Measurements from ENCODE around the gene TP53AIP1. TPM values are rescaled to one million over a fixed set of nuclear protein-coding genes. Genes with fewer than 3 reads are reported as not detected.

The TP53AIP1 gene
- total RNA-seq, 1 donor from 2014 or later = 0.17 TPM

DNA sequence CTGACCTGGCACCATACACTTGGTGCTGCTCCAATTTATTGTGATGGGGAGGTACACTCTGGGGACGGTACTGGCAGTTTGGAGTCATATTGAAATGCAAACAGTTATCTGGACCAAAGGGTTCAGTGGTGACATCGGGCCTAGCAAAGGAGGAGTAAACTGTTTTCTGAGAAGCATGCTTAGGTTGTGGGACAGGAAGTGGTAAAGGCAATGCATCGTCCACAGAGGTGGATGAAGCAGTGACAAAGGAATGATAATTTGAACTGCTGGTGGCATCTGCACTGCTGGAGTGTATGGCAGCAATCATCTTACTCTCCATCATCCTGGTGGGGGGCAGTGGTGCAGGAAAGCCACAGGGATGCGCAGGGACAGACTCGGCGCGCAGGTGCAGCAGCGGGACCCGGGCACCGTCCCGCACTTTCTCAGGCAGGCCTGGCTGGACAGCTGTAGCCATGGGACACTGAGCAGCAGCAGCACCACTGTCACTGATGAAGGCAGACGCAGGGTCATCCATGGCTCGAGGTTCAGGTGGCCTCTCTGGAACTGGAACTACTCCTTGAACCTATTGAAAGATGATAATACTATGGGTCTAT lies 28.0 kb upstream of the TP53AIP1 start:
- H3K27ac Mint-ChIP-seq (ENCODE audit: unreplicated experiment) = no peak overlapping the region
- no peaks in the 10 kb centered on the region for H3K9me3 Mint-ChIP-seq (ENCODE audit: low read depth)
- no peak for TF ChIP-seq CTCF (IDR thresholded peaks at IDR 0.05)
- DNase-seq (ENCODE audit: low spot score) = no peak
- H3K27me3 Mint-ChIP-seq (ENCODE audit: low read depth) = no peaks in the 10 kb centered on the region
- H3K4me1 Mint-ChIP-seq (ENCODE audit: low read depth) = no peaks in the 10 kb centered on the region
- H3K36me3 Mint-ChIP-seq (ENCODE audit: low read depth) = peaks cover 40% of the 10 kb centered on the region
- no peak overlapping the region for H3K4me3 Mint-ChIP-seq (ENCODE audit: unreplicated experiment)

DNA sequence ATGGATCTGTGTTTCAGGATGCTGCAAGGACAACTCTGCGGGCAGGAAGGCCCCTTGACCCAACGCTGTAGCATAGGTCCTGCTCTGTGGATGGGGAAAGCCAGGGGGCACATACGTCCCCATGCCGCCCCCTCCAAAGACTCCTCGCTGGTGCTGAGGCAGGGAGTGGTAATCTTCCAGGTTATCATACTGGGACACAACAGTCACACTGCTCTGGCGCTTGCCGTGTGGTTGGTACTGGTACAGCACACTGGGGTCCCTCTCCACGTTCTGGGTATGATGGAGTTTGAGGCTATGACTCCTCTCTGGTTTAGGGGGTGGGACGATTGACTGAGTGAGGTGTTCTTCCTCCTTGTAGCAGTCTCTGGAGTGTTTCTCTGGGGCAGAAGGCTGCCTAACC lies 26.2 kb upstream of the TP53AIP1 start:
- no peaks in the 10 kb centered on the region for H3K27me3 Mint-ChIP-seq (ENCODE audit: low read depth)
- TF ChIP-seq CTCF (IDR thresholded peaks at IDR 0.05) = no peak
- no peaks in the 10 kb centered on the region for H3K9me3 Mint-ChIP-seq (ENCODE audit: low read depth)
- H3K27ac Mint-ChIP-seq (ENCODE audit: unreplicated experiment) = no peak overlapping the region
- H3K36me3 Mint-ChIP-seq (ENCODE audit: low read depth) = peaks cover 37% of the 10 kb centered on the region
- no peak overlapping the region for H3K4me3 Mint-ChIP-seq (ENCODE audit: unreplicated experiment)
- no peak for DNase-seq (ENCODE audit: low spot score)
- H3K4me1 Mint-ChIP-seq (ENCODE audit: low read depth) = no peaks in the 10 kb centered on the region

GRCh38 chr11:128967578-128967977 lies 24.9 kb upstream of the TP53AIP1 start:
- Mint-ChIP-seq H3K9me3 (ENCODE audit: low read depth) (no peaks in the 10 kb centered on the region), H3K4me3 (ENCODE audit: unreplicated experiment) (no peak overlapping the region), H3K4me1 (ENCODE audit: low read depth) (no peaks in the 10 kb centered on the region), H3K27ac (ENCODE audit: unreplicated experiment) (no peak overlapping the region), H3K36me3 (ENCODE audit: low read depth) (peaks cover 27% of the 10 kb centered on the region), H3K27me3 (ENCODE audit: low read depth) (no peaks in the 10 kb centered on the region)
- DNase-seq (ENCODE audit: low spot score) = no peak
- TF ChIP-seq CTCF (IDR thresholded peaks at IDR 0.05) = no peak

GRCh38 chr11:128965485-128965884 lies 22.8 kb upstream of the TP53AIP1 start:
- Mint-ChIP-seq H3K9me3 (ENCODE audit: low read depth) (no peaks in the 10 kb centered on the region), H3K36me3 (ENCODE audit: low read depth) (peaks cover 16% of the 10 kb centered on the region), H3K27me3 (ENCODE audit: low read depth) (no peaks in the 10 kb centered on the region), H3K27ac (ENCODE audit: unreplicated experiment) (no peak overlapping the region), H3K4me1 (ENCODE audit: low read depth) (no peaks in the 10 kb centered on the region), H3K4me3 (ENCODE audit: unreplicated experiment) (no peak overlapping the region)
- no peak for TF ChIP-seq CTCF (IDR thresholded peaks at IDR 0.05)
- no peak for DNase-seq (ENCODE audit: low spot score)

DNA sequence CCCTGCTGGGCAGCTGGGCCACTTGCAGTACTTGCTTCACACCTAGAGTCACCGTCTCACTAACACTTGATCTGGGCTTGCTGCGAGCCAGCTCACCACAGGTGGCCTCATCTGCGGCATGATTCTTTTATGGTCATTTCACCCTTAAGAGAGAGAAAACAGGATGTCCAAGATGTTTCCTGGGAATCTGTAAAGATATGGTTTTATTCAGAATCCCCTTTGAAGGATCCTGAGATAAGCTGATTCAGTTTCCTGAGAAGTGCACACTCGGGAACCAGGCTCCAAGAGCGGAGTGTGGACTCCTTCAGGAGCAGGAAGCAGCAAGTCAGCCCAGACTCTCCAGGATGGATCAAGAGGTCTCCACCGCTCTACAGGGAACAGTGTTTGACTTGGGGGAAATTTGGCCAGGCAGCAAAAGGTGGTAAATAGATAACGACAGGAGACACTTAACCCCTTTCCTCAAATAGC lies 21.8 kb upstream of the TP53AIP1 start:
- H3K4me1 Mint-ChIP-seq (ENCODE audit: low read depth) = no peaks in the 10 kb centered on the region
- no peak overlapping the region for H3K4me3 Mint-ChIP-seq (ENCODE audit: unreplicated experiment)
- H3K36me3 Mint-ChIP-seq (ENCODE audit: low read depth) = peaks cover 6% of the 10 kb centered on the region
- no peaks in the 10 kb centered on the region for H3K27me3 Mint-ChIP-seq (ENCODE audit: low read depth)
- no peak for DNase-seq (ENCODE audit: low spot score)
- no peaks in the 10 kb centered on the region for H3K9me3 Mint-ChIP-seq (ENCODE audit: low read depth)
- TF ChIP-seq CTCF (IDR thresholded peaks at IDR 0.05) = no peak
- no peak overlapping the region for H3K27ac Mint-ChIP-seq (ENCODE audit: unreplicated experiment)

Data from chondrocyte (in vitro differentiated cells).